IPS-15b (cell line): ENCODE measurements around the gene GPC5.

ENCODE experiments used
- H3K27me3 ChIP-seq: one replicate; pipeline ENCODE4 v1.6.1; 2013; ENCODE audit warnings: low read length; ENCODE audit not compliant: control insufficient read depth, insufficient read depth
- H3K36me3 ChIP-seq: one replicate; pipeline ENCODE4 v1.6.1; 2013; ENCODE audit warnings: low read length; ENCODE audit not compliant: control insufficient read depth, insufficient read depth
- H3K4me1 ChIP-seq: one replicate; pipeline ENCODE4 v1.6.1; 2013; ENCODE audit warnings: mild to moderate bottlenecking, low read length; ENCODE audit not compliant: control insufficient read depth, insufficient read depth
- H3K4me3 ChIP-seq: one replicate; pipeline ENCODE4 v1.5.1; 2013; ENCODE audit warnings: low read depth, low read length
- H3K9ac ChIP-seq: one replicate; pipeline ENCODE4 v1.6.1; 2013; ENCODE audit warnings: low read depth, mild to moderate bottlenecking, low read length
- H3K9me3 ChIP-seq: one replicate; pipeline ENCODE4 v1.6.1; 2013; ENCODE audit warnings: mild to moderate bottlenecking, low read length; ENCODE audit not compliant: control insufficient read depth, insufficient read depth

GPC5 gene

GRCh38 chr13:91357613-91358386, 40.6 kb upstream of the GPC5 start:
- H3K36me3 ChIP-seq = peaks cover 17% of the 10 kb centered on the region

GRCh38 chr13:91358387-91358782, 40.0 kb upstream of the GPC5 start:
- Histone ChIP-seq H3K9me3 (no peaks in the 10 kb centered on the region), H3K36me3 (peaks cover 14% of the 10 kb centered on the region), H3K9ac (no peak overlapping the region), H3K4me1 (no peaks in the 10 kb centered on the region), H3K27me3 (no peaks in the 10 kb centered on the region), H3K4me3 (no peak overlapping the region)

More at GRCh38 chr13:91357613-91358386, 40.6 kb upstream of the GPC5 start:
- Histone ChIP-seq H3K4me1 (no peaks in the 10 kb centered on the region), H3K9ac (no peak overlapping the region), H3K4me3 (no peak overlapping the region), H3K9me3 (no peaks in the 10 kb centered on the region), H3K27me3 (no peaks in the 10 kb centered on the region)

- Histone ChIP-seq H3K36me3 (peaks cover 7% of the 10 kb centered on the region), H3K4me1 (no peaks in the 10 kb centered on the region), H3K9me3 (no peaks in the 10 kb centered on the region), H3K4me3 (no peak overlapping the region), H3K27me3 (no peaks in the 10 kb centered on the region), H3K9ac (no peak overlapping the region)
Observed at GRCh38 chr13:91359111-91359510, 39.3 kb upstream of the GPC5 start.

GRCh38 chr13:91359631-91360030, 38.8 kb upstream of the GPC5 start:
- H3K9ac ChIP-seq = no peak overlapping the region
- H3K4me3 ChIP-seq = no peak overlapping the region
- H3K4me1 ChIP-seq = no peaks in the 10 kb centered on the region
- H3K9me3 ChIP-seq = no peaks in the 10 kb centered on the region
- peaks cover 5% of the 10 kb centered on the region for H3K36me3 ChIP-seq
- no peaks in the 10 kb centered on the region for H3K27me3 ChIP-seq

- H3K9me3 ChIP-seq = no peaks in the 10 kb centered on the region
- H3K9ac ChIP-seq = no peak overlapping the region
- H3K27me3 ChIP-seq = no peaks in the 10 kb centered on the region
- H3K4me1 ChIP-seq = no peaks in the 10 kb centered on the region
- no peak overlapping the region for H3K4me3 ChIP-seq
- no peaks in the 10 kb centered on the region for H3K36me3 ChIP-seq
Observed at GRCh38 chr13:91360246-91360751, 38.1 kb upstream of the GPC5 start.

GRCh38 chr13:91361755-91362271, 36.6 kb upstream of the GPC5 start:
- Histone ChIP-seq H3K27me3 (no peaks in the 10 kb centered on the region), H3K36me3 (no peaks in the 10 kb centered on the region), H3K9me3 (no peaks in the 10 kb centered on the region), H3K4me3 (no peak overlapping the region), H3K9ac (no peak overlapping the region), H3K4me1 (no peaks in the 10 kb centered on the region)

GRCh38 chr13:91362908-91363307, 35.5 kb upstream of the GPC5 start:
- Histone ChIP-seq H3K36me3 (no peaks in the 10 kb centered on the region), H3K9me3 (no peaks in the 10 kb centered on the region), H3K9ac (no peak overlapping the region), H3K4me1 (no peaks in the 10 kb centered on the region), H3K27me3 (no peaks in the 10 kb centered on the region), H3K4me3 (no peak overlapping the region)

- Histone ChIP-seq H3K4me3 (no peak overlapping the region), H3K4me1 (no peaks in the 10 kb centered on the region), H3K9ac (no peak overlapping the region), H3K9me3 (no peaks in the 10 kb centered on the region), H3K36me3 (no peaks in the 10 kb centered on the region), H3K27me3 (no peaks in the 10 kb centered on the region)
Observed at GRCh38 chr13:91368101-91368500, 30.3 kb upstream of the GPC5 start.

GRCh38 chr13:91368676-91369440, 29.6 kb upstream of the GPC5 start:
- Histone ChIP-seq H3K9me3 (no peaks in the 10 kb centered on the region), H3K9ac (no peak overlapping the region), H3K36me3 (no peaks in the 10 kb centered on the region), H3K27me3 (no peaks in the 10 kb centered on the region), H3K4me1 (no peaks in the 10 kb centered on the region), H3K4me3 (no peak overlapping the region)

GRCh38 chr13:91369441-91369831, 29.0 kb upstream of the GPC5 start:
- no peak overlapping the region for H3K9ac ChIP-seq
- no peak overlapping the region for H3K4me3 ChIP-seq
- H3K4me1 ChIP-seq = no peaks in the 10 kb centered on the region
- H3K27me3 ChIP-seq = no peaks in the 10 kb centered on the region
- no peaks in the 10 kb centered on the region for H3K36me3 ChIP-seq
- H3K9me3 ChIP-seq = no peaks in the 10 kb centered on the region

GRCh38 chr13:91370501-91370900, 27.9 kb upstream of the GPC5 start:
- H3K4me3 ChIP-seq = no peak overlapping the region
- no peaks in the 10 kb centered on the region for H3K9me3 ChIP-seq
- no peaks in the 10 kb centered on the region for H3K4me1 ChIP-seq
- no peaks in the 10 kb centered on the region for H3K27me3 ChIP-seq
- H3K9ac ChIP-seq = no peak overlapping the region
- no peaks in the 10 kb centered on the region for H3K36me3 ChIP-seq

- Histone ChIP-seq H3K4me3 (no peak overlapping the region), H3K36me3 (no peaks in the 10 kb centered on the region), H3K4me1 (no peaks in the 10 kb centered on the region), H3K9me3 (no peaks in the 10 kb centered on the region), H3K9ac (no peak overlapping the region), H3K27me3 (no peaks in the 10 kb centered on the region)
Observed at GRCh38 chr13:91372911-91373310, 25.5 kb upstream of the GPC5 start.
